ENCODE measurements around the gene UBE2S. TPM values are rescaled to one million over a fixed set of nuclear protein-coding genes. Genes with fewer than 3 reads are reported as not detected.

The UBE2S gene
- total and polyA plus RNA-seq, 10 of the 15 experiments (the other 5 are each of a cell fraction or from before 2014, with no cell fraction given), result 2.3 to 640 (median 127) TPM

GRCh38 chr19:55447421-55448174, 40.0 kb upstream of the UBE2S start:
- POLR2A ChIA-PET, result no interaction called here
- H3K27me3 ChIP-seq (replicated peaks in 1 of 2; ENCODE audit: control insufficient read depth in 2 of 2, insufficient read depth in 2 of 2, low read length in 1 of 2), result peaks cover 0 to 1% of the 10 kb centered on the region in 2 experiments; a peak in 2 of 4 replicates
- no peak for TF ChIP-seq SUZ12 (IDR thresholded peaks at IDR 0.05; ENCODE audit: unreplicated experiment)
- TF ChIP-seq RAD21 (IDR thresholded peaks at IDR 0.05; ENCODE audit: insufficient read depth, low read depth, low read length), result no peak
- TF ChIP-seq CREM (IDR thresholded peaks at IDR 0.05; ENCODE audit: low read depth), result no peak
- no peak for TF ChIP-seq BCLAF1 (IDR thresholded peaks at IDR 0.05)
- TF ChIP-seq CBX3 (IDR thresholded peaks at IDR 0.05; ENCODE audit: borderline replicate concordance, low read depth), result no peak
- TF ChIP-seq ZNF622 (IDR thresholded peaks at IDR 0.05), result no peak
- TF ChIP-seq HCFC1 (IDR thresholded peaks at IDR 0.05; ENCODE audit: low read length), result no peak
- TF ChIP-seq CEBPB (IDR thresholded peaks at IDR 0.05; ENCODE audit: borderline replicate concordance in 1 of 2, low read depth in 2 of 2, low read length in 2 of 2), result no peak
- no peak for TF ChIP-seq NFYA (IDR thresholded peaks at IDR 0.05; ENCODE audit: borderline replicate concordance, low read depth, low read length)
- no peak for TF ChIP-seq EP300 (IDR thresholded peaks at IDR 0.05; ENCODE audit: borderline replicate concordance in 1 of 2, control insufficient read depth in 1 of 2, low read depth in 2 of 2, low read length in 2 of 2)
- no peak for TF ChIP-seq RAD51 (IDR thresholded peaks at IDR 0.05)
- TF ChIP-seq MTA2 (IDR thresholded peaks at IDR 0.05; ENCODE audit: low read depth), result no peak
- no peak for TF ChIP-seq IRF5 (IDR thresholded peaks at IDR 0.05; ENCODE audit: borderline replicate concordance)
- TF ChIP-seq MYC (IDR thresholded peaks at IDR 0.05; ENCODE audit: insufficient read depth, insufficient read length, insufficient replicate concordance, low read length, severe bottlenecking), result no peak
- TF ChIP-seq ETV6 (conservative IDR thresholded peaks at IDR 0.05 in 1 of 2, IDR thresholded peaks at IDR 0.05 in 1 of 2; ENCODE audit: borderline replicate concordance in 1 of 2, low read depth in 1 of 2), result no peak
- no peak for TF ChIP-seq PKNOX1 (IDR thresholded peaks at IDR 0.05)
- TF ChIP-seq MEF2A (IDR thresholded peaks at IDR 0.05; ENCODE audit: insufficient read depth, low read depth, low read length), result no peak
- no peak for TF ChIP-seq MAX (IDR thresholded peaks at IDR 0.05; ENCODE audit: low read depth, low read length)

More at GRCh38 chr19:55447421-55448174, 40.0 kb upstream of the UBE2S start:
- no peak overlapping the region for H3K4me2 ChIP-seq (ENCODE audit: control insufficient read depth, insufficient read depth)
- ChIA-PET CTCF (interaction anchor here (0.5 to 0.6 kb wide), 2 partner anchors 27 to 146 kb away, joined by 3 to 5 read pairs; no protein-coding TSS in a partner anchor), SMC1A (ENCODE audit: uncharacterized antibody, unreplicated experiment) (no interaction called here), RAD21 (ENCODE audit: unreplicated experiment) (no interaction called here)
- no peaks in the 10 kb centered on the region for H3K36me3 ChIP-seq (ENCODE audit: control insufficient read depth in 2 of 2, insufficient read depth in 2 of 2, low read length in 1 of 2)
- no peak overlapping the region for H3K27ac ChIP-seq (ENCODE audit: control insufficient read depth, insufficient read depth)
- no peaks in the 10 kb centered on the region for H3K4me1 ChIP-seq (ENCODE audit: control insufficient read depth, insufficient read depth, low read length)
- BruUV-seq (replicated peaks), result no TSS peak
- WGBS (ENCODE audit: insufficient coverage, insufficient replicate concordance, low lambda C conversion rate, missing lambda C conversion rate), result 60% methylated on average over 15 of the region's 16 CpGs
- no peak overlapping the region for H2AFZ ChIP-seq (ENCODE audit: control insufficient read depth, low read depth, low read length)
- DNase-seq (ENCODE audit: low read depth, low spot score), result no peak
- no peaks in the 10 kb centered on the region for H3K9me3 ChIP-seq (replicated peaks; ENCODE audit: control insufficient read depth, insufficient read depth, low read length)
- H3K79me2 ChIP-seq (ENCODE audit: control insufficient read depth, insufficient read depth, low read length), result no peaks in the 10 kb centered on the region
- H4K20me1 ChIP-seq (ENCODE audit: control insufficient read depth, insufficient read depth), result no peaks in the 10 kb centered on the region
- in situ Hi-C loops (cut with MboI) (no loop called here), intact Hi-C loops (cut with micrococcal nuclease; ENCODE audit: unreplicated experiment) (no loop called here)
- no peak overlapping the region for H3K4me3 ChIP-seq
- FAIRE-seq, result no peak
- H3K9ac ChIP-seq (ENCODE audit: control insufficient read depth, insufficient read depth, low read length), result no peak overlapping the region
- peak; percentile 42 for ATAC-seq
